RKO (cell line): ENCODE results near the gene TP53I13.
A peak's percentile ranks its signal among the peaks of the same experiment; 100 is the strongest.

Experiments
- DNase-seq: peaks from one replicate; pipeline ENCODE4 v3.0.0-alpha.2; 2016; ENCODE audit warnings: low spot score

The TP53I13 gene

GRCh38 chr17:29581583-29582253 lies 13.2 kb downstream of the TP53I13 start:
- no peak for DNase-seq

- DNase-seq = no peak
Observed at GRCh38 chr17:29582254-29582765, 13.8 kb downstream of the TP53I13 start.

- DNase-seq = no peak
Observed at GRCh38 chr17:29582772-29583171, 14.3 kb downstream of the TP53I13 start.

- DNase-seq = no peak
Observed at GRCh38 chr17:29583324-29584248, 15.1 kb downstream of the TP53I13 start.

- DNase-seq = no peak
Observed at GRCh38 chr17:29584452-29585079, 16.1 kb downstream of the TP53I13 start.

- no peak for DNase-seq
Observed at GRCh38 chr17:29585080-29585751, 16.7 kb downstream of the TP53I13 start.

DNA sequence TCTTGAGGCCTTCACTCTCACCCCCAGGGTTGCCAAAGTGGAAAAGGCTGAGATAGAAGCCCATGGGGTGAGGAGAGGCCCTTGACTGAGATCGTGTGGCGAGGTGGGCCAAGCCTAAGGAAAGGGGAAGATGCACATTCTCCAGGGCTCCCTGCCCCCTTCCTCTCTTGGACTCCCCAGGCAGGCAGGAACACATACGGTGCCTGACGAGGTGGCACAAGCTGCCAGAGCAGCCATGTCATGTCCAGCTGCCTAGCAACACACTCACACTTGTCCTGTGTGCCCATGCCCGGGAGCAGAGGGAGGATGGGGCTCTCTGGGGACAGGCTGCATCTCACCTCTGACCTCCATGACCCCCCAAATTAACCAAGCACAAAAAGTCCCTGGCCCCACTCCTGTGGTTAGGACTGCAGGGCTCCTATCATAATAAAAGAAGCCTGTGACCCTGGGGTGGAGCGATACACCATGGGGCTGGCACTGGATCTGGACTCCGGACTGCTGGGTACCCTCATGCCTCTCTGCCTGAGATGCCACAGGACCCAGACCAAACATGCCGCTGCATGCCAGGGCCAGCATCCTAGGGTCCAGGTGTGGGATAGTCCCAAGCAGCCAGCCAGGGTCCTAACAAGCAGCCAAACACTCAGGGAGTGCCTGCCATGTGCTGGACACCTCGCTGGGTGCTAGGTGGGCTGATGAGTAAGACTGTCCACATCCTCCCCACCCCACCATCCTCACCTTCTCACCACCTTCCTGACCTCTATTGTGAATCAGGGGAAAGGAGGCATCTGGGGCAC lies 18.4 kb downstream of the TP53I13 start:
- DNase-seq = no peak

DNA sequence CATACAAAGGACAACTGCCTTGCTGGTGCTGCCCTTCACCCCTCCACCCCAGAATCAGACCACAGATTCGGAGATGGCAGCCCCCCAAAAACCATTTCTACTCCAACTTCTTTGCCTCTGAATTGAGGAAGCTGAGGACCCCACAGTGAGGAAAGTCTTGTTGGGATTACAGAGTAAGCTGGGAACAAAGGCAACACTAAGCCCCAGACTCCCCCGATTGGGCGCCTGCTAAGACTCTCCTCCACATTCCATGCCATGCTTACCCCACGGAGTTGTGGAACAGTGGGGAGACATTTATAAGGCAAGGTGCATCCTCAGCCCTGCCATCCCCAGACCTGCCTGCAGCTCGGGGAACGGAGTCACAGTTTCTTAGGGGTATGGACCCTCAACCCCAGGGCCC lies 19.1 kb downstream of the TP53I13 start:
- DNase-seq = no peak

GRCh38 chr17:29588017-29588561 lies 19.6 kb downstream of the TP53I13 start:
- DNase-seq = peak; percentile 33

GRCh38 chr17:29588562-29589411 lies 20.3 kb downstream of the TP53I13 start:
- DNase-seq = peak; percentile 48

DNA sequence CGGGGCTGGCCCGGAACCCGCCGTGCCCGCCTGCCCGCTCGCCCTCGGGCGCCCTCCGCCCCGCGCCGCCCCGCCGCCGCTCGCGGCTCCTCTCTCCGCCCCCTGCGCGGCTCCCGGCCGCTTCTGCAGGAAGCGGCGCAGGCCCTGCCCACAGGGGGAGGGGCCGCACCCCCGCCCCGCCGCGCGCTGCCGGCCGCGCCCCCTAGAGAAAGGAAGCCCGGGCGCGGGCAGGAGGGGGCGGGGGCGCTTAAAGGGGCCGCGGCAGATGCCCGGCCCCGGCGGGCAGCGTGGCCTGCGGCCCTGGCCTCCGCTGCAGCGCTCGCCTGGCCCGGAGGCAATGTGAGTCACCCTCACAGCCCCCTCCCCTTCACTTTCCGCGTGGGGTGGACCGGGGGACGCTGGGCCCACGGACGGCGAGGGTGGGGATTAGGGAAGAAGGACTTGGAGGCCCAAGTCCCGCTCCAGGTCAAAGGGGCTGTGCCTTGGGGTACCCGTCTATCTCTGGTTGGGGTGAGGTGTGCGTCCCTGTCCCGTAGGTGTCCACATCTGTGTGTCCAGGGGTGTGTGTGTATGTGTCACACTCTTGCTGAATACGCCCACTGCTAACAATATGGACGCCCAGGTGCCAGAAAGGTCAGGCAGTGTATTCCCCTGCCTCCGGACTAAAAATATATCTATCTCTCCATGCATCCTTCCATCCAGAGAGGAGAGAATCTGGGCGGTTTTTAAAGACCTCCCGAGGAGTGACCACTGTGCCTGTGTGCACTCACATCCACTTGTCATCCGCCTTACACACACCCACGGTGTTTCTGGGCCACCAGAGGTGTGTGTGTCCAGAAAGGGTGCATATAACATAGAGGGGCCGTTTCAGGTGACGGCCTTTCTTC lies 21.3 kb downstream of the TP53I13 start, which contains the start of gene GIT1:
Gene GIT1 (minus strand): TSS at position 125 of the 887 bp plus-strand sequence. CDS start 270 bp downstream, outside the sequence.
- DNase-seq = peak; percentile 89

DNA sequence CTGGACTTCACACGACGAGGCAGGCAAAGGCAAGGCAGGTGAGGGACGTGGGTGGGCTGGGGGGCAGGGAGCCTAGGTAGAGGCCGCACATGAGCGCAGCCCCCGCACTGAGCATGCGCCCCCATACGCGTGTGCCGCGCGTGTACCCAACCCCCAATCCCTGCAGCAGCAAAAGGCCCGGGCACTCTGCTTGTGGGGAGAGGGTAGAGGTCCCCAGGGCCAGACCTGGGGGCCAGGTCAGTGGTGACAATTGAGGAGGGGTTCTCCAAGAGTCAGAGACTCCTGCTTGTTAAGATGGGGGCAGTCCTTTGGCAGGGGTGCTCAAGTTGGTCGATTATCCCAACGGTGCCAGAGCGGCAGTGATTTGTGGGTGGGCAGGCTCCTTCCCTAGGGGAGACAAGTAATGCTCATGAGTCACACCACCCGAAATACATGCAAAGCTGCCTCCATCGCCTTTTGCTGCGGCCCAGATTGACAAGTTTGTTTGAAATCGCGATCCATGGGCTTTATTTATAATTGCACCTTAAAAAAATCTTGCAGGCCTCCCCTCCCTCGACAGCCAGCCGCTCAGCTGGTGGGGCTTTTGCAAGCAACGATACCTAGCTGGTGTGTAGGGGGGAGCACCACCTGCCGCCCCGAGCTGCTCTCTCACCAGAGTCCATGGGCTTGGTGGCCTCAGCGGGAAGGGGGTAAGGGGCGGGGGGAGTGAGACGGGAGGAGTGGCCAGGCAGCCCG lies 22.1 kb downstream of the TP53I13 start:
- DNase-seq = peak; percentile 92

DNA sequence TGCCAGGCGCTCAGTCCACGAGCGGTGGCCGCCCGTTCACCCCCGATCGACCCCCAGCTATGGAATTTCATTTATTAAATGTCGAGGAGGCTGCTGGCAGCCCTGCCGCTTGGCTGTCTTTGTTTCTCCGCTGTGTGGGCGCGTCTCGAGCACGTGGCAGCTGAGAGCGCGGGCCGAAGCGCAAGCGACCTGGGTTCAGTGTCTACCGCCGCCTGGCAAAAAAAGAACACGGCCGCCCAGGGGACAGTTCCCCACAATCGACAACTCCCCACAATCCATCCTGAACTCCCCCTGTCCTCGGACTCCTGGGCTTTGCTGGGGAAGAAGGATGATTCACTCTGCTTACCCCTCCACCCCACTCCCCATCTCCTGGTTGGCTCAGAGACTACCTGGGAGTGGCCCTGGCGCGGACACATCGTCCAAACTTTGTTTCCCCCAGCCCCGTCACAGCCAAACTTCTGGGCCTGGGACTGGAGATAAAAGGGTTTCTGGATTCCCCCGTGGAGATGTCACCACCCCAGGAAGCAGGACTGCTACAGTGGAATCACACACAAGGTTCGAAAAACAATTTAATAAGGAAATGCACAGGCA lies 22.7 kb downstream of the TP53I13 start:
- peak; percentile 81 for DNase-seq

DNA sequence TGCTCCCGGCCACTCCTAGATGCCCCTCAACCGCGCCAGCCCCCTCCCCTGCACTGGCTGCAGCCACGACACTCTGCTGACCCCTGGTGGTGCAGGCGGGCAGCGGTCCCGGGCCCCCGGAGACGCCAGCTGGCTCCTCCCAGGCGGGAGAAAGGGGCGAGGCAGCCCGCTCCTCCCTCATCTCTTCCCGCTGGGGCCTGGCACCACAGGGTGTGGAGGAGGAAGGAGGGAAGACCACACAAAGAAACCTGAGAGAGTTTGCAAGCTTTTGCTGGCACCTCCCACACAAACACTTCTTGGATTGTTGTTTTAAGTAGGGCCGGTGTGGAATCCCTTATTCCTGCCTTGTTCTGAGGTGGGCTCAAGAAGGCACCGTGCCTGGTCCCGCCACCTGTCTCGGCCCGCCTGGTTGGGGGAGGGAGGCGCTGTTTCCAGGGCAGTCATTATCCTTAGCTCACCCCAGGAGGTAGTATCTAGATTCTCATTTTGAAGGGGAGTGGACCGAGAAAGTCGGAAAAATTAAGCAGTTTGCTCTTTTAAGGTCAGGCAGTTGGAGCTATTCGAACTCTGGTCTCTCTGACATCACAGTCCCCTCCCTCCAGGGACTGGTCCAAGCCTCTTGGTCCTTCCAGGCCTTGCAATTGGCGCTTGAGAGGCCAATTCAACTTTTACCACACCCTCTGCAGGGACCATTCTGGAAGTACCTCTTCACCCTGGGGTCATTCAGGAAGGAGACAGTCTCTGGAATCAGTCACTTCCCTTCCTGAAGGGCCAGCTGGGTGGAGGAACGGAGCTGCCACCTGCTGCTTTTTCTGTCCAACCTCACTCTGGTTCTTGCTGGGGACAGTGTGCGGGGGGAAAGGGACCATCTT lies 23.5 kb downstream of the TP53I13 start:
- peak; percentile 93 for DNase-seq

DNA sequence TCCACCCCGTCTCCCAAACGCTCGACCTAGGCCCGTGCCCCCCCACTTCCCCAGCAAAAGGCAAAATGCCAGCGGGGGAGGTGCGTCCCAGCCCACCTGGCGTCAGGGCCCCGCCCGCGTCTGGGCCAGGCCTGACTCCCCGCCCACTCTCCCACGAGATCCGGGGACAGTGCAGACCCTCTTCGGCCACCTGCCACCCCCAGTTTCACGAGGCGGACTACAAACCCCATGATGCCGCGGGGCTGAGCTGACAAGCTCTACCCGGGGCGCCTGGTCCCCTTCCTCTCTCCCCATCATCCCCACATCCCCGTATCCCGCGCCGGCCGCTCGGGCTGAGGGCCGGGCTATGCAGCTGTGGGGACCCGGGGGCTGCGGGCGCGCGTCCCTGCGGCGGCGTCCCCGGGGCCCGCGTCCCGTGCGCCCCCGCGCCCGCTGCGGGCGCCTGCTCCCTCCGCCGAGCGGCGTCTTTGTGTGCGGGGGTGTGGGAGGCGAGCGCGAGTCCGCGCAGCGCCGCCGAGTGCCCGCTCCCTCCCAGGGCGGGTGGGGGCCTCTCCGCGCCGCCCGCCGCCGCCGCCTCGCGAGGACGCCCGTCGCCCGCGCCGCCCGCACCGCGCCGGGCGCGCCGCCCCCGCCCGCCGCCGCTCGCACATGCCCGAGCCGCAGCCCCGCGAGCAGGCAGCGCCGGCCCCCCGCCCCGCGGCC lies 24.5 kb downstream of the TP53I13 start, which contains the start of gene ANKRD13B:
Gene ANKRD13B (plus strand): TSS at position 283 of the 702 bp plus-strand sequence. CDS start 490 bp downstream, outside the sequence.
- peak; percentile 62 for DNase-seq
